ENCODE measurements around the gene COL4A2.

The COL4A2 gene

GRCh38 chr13:110268576-110269185 is 38.4 kb upstream of the COL4A2 start:
- Histone ChIP-seq H3K9me3 (ENCODE audit: insufficient read depth, low read depth, low read length) (no peaks in the 10 kb centered on the region), H3K9ac (ENCODE audit: low read depth, low read length, poor library complexity, severe bottlenecking) (no peak overlapping the region), H3K79me2 (ENCODE audit: insufficient read depth, low read length) (no peaks in the 10 kb centered on the region), H3K36me3 (ENCODE audit: insufficient read depth, low read length) (no peaks in the 10 kb centered on the region), H3K27me3 (ENCODE audit: insufficient read depth, low read length, poor library complexity, severe bottlenecking) (no peaks in the 10 kb centered on the region), H4K20me1 (ENCODE audit: insufficient read depth, low read length, poor library complexity, severe bottlenecking) (no peaks in the 10 kb centered on the region), H2AFZ (ENCODE audit: low read length) (no peak overlapping the region), H3K9me2 (replicated peaks; ENCODE audit: low read depth, low read length) (no peaks in the 10 kb centered on the region), H3K4me2 (ENCODE audit: low read depth, low read length, poor library complexity, severe bottlenecking) (no peak overlapping the region), H3F3A (ENCODE audit: low read depth) (no peaks in the 10 kb centered on the region), H3K4me1 (ENCODE audit: insufficient read depth, low read length, poor library complexity, severe bottlenecking) (no peaks in the 10 kb centered on the region), H3K4me3 (ENCODE audit: low read length, poor library complexity, severe bottlenecking) (no peak overlapping the region)
- TF ChIP-seq EZH2phosphoT487 (IDR thresholded peaks at IDR 0.05; ENCODE audit: borderline replicate concordance) (no peak), CTCF (conservative IDR thresholded peaks at IDR 0.05; ENCODE audit: low read length) (no peak)

- Histone ChIP-seq H2AFZ (ENCODE audit: low read length) (no peak overlapping the region), H3K4me2 (ENCODE audit: low read depth, low read length, poor library complexity, severe bottlenecking) (no peak overlapping the region), H3K79me2 (ENCODE audit: insufficient read depth, low read length) (no peaks in the 10 kb centered on the region), H3K4me3 (ENCODE audit: low read length, poor library complexity, severe bottlenecking) (no peak overlapping the region), H3F3A (ENCODE audit: low read depth) (no peaks in the 10 kb centered on the region), H3K9ac (ENCODE audit: low read depth, low read length, poor library complexity, severe bottlenecking) (no peak overlapping the region), H3K27me3 (ENCODE audit: insufficient read depth, low read length, poor library complexity, severe bottlenecking) (no peaks in the 10 kb centered on the region), H3K4me1 (ENCODE audit: insufficient read depth, low read length, poor library complexity, severe bottlenecking) (no peaks in the 10 kb centered on the region), H4K20me1 (ENCODE audit: insufficient read depth, low read length, poor library complexity, severe bottlenecking) (no peaks in the 10 kb centered on the region), H3K9me3 (ENCODE audit: insufficient read depth, low read depth, low read length) (no peaks in the 10 kb centered on the region), H3K9me2 (replicated peaks; ENCODE audit: low read depth, low read length) (no peaks in the 10 kb centered on the region), H3K36me3 (ENCODE audit: insufficient read depth, low read length) (no peaks in the 10 kb centered on the region)
- no peak for TF ChIP-seq CTCF (conservative IDR thresholded peaks at IDR 0.05; ENCODE audit: low read length)
- no peak for TF ChIP-seq EZH2phosphoT487 (IDR thresholded peaks at IDR 0.05; ENCODE audit: borderline replicate concordance)
Measured at GRCh38 chr13:110269509-110270185, 37.4 kb upstream of the COL4A2 start.

- H3F3A ChIP-seq (ENCODE audit: low read depth) = no peaks in the 10 kb centered on the region
- no peaks in the 10 kb centered on the region for H3K9me2 ChIP-seq (replicated peaks; ENCODE audit: low read depth, low read length)
- no peaks in the 10 kb centered on the region for H3K4me1 ChIP-seq (ENCODE audit: insufficient read depth, low read length, poor library complexity, severe bottlenecking)
- no peaks in the 10 kb centered on the region for H3K27me3 ChIP-seq (ENCODE audit: insufficient read depth, low read length, poor library complexity, severe bottlenecking)
- no peaks in the 10 kb centered on the region for H4K20me1 ChIP-seq (ENCODE audit: insufficient read depth, low read length, poor library complexity, severe bottlenecking)
- H3K4me2 ChIP-seq (ENCODE audit: low read depth, low read length, poor library complexity, severe bottlenecking) = no peak overlapping the region
- no peak overlapping the region for H3K9ac ChIP-seq (ENCODE audit: low read depth, low read length, poor library complexity, severe bottlenecking)
- H2AFZ ChIP-seq (ENCODE audit: low read length) = no peak overlapping the region
- TF ChIP-seq CTCF (conservative IDR thresholded peaks at IDR 0.05; ENCODE audit: low read length) (no peak), EZH2phosphoT487 (IDR thresholded peaks at IDR 0.05; ENCODE audit: borderline replicate concordance) (no peak)
- no peaks in the 10 kb centered on the region for H3K79me2 ChIP-seq (ENCODE audit: insufficient read depth, low read length)
- no peaks in the 10 kb centered on the region for H3K9me3 ChIP-seq (ENCODE audit: insufficient read depth, low read depth, low read length)
- H3K4me3 ChIP-seq (ENCODE audit: low read length, poor library complexity, severe bottlenecking) = no peak overlapping the region
- H3K36me3 ChIP-seq (ENCODE audit: insufficient read depth, low read length) = no peaks in the 10 kb centered on the region
Measured at GRCh38 chr13:110270507-110270906, 36.6 kb upstream of the COL4A2 start.
